GM18873 (cell line): ENCODE measurements around the gene CEP131.
A peak's percentile ranks its signal among the peaks of the same experiment; 100 is the strongest.
"Not testable (repeated sequence)": the region's sequence is repeated elsewhere in the genome, so short reads cannot be mapped to it uniquely, and the experiment has no call there.

Experiments used
- ATAC-seq: cut with Tn5 transposase; IDR thresholded peaks from one replicate; pipeline ENCODE4 v1.9.1; 2021; ENCODE audit warnings: mild to moderate bottlenecking, moderate library complexity, moderate number of reproducible peaks; ENCODE audit not compliant: unreplicated experiment, low FRiP score

Gene CEP131

DNA sequence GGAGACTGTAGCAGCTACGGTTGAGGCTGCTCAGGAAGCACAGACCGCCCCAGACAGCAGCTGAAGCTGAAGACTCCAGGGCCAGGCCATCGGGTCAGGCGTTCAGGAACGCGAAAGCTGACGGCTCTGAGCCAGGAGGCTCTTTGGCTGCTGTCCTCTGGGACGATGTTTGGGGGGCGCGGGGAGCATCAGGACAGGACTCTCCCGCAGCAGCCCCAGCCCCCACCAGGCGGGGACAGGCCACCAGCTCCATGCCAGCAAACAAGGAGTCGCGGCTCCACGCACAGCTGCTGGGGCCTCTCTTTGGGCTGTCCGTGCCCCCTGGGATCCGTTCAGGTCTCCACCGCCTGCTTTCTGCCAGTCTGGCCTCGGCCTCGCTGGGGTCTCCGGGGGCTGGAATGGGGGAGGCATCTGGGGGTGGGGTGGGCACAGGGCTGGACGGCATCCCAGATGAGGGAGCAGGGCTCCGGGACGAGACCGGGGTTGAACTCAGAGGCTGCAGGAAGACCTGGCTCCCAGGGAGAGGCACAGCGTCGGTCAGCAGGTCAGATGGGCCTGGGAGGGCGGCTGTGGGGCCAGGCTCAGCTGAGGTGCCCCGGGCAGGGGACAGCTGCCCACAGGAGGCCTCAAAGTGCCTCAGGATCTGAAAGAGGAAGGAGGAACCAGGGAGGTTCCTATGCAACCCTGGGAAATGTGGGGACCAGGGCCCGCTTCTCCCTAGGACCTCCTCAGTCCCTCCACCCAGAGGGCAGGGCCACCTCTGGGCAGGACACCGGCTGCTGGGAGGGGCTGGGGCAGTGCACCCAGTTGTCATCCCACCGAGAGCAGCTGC lies 6.3 kb upstream of the CEP131 start:
- ATAC-seq = no peak

DNA sequence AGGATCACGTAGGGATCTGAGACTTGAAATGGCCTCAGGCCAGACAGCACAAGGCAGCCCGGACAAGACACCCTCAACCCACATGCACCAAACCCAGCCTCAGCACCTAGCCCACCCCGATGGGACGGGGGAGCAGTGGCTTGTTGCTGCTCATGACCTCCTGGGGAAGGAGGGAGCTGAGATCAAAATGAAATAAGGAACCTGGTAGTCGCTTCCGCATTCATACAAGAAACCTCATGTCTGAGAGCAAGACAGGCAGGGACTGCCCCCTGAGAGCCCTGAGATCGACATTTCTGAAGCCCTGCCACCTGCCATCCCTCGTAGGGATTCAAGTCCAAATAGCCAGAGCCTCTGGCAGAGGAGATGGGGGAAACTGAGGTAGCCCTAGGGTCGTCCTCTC lies 5.7 kb upstream of the CEP131 start:
- no peak for ATAC-seq

DNA sequence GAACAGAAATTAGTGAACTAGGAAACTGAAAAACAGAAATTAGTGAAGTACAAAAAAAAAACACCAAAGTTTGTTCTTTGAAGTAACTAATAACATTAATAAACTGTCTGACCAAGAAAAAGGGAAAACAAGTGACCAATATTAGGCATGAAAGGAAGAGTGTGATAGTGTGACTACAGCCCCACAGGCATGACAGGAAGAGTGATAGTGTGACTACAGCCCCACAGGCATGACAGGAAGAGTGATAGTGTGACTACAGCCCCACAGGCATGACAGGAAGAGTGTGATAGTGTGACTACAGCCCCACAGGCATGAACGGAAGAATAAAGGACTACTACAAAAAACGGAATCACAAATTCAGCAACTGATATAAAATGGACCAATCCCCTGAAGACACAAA lies 4.9 kb upstream of the CEP131 start:
- ATAC-seq = not testable (repeated sequence)

DNA sequence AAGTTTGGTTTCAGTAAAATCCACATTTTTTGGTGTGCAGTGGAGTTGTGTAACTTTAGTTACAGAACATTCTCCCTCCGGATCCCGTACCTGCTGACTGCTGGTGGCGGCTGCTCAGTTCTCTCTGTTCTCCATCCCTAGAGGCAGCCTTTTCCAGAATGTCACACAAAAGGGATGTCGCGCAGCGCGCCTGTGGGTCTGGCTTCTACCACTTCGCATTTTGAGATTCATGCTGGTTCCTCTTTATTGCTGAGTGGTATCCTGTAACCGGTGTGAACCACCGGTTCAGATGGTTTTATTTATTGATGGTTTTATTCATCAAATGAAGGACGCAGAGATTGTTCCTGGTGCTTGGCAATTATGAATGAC lies 981 bp upstream of the CEP131 start:
- ATAC-seq = no peak

DNA sequence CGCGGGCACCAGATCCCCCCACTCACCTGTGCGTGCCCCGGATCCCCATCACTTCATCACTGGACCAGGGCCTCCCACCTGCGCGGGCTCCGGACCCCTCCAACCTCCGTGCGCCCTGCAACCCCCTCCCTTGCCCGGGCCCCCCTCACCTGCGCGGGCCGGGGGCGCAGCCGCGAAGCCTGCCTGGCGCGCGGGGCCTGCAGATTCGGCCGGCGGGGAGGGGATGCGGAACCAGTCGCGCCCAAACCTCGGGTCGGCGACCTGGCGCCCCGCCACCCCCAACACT lies 202 bp downstream of the CEP131 start:
- peak; percentile 6 for ATAC-seq

DNA sequence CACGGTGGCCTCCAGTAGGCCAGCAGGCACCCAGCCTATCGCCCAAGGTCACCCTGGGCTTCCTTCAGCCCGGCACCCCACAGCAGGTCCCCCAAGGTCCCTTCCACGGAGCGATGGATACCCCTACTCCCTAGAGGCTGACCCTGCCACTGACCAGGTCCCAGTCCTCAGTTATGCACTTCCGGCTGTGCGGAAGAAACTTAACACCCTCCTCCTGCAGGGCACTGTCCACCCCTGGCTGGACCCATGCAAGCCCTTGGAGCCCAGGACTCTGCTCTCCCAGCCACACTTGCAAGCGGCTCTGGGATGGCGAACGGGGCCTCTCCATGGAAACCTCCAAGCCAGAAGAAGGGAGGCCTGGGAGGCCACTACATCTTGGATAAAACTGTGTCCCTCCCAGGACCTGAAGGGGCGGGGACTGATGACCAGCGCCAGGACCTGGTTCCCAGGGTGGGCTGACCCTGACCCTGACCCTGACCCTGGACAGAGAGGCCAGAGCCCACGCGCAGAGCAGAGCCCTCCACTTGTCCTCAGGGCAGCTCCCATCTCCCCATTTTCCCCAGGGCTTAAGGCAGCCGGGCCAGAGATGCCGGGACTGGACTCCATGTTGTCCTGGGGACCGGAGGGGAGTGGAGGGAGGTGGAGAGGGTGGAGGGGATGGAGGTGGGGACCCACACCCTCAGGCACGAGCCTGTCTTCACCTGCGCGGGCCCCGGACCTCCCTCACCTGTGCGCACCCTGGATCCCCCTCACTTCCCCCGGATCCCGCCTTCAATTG lies 734 bp downstream of the CEP131 start:
- ATAC-seq = no peak

DNA sequence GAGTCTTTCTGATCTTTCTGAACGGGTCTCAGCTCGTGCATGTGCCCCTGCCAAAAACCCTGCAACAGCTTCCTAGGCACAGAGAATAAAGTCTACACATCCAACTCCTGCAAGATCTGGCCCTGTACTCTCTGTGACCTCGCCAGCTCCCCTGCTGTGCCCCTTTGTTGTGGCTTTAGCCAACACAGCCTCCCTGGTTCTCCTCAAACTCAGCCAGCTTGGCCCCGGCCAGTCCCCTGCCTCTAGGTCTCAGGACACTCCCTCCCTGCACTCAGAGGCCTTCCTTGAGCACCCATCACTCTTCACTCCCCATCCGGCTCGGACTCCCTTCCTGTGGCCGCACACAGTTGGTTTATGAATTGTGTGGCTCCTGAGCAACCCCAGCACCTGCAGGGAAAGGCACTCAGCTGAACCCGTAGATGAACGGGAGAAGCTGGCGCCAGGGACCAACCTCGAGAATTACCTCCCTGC lies 1.4 kb downstream of the CEP131 start:
- ATAC-seq = no peak

DNA sequence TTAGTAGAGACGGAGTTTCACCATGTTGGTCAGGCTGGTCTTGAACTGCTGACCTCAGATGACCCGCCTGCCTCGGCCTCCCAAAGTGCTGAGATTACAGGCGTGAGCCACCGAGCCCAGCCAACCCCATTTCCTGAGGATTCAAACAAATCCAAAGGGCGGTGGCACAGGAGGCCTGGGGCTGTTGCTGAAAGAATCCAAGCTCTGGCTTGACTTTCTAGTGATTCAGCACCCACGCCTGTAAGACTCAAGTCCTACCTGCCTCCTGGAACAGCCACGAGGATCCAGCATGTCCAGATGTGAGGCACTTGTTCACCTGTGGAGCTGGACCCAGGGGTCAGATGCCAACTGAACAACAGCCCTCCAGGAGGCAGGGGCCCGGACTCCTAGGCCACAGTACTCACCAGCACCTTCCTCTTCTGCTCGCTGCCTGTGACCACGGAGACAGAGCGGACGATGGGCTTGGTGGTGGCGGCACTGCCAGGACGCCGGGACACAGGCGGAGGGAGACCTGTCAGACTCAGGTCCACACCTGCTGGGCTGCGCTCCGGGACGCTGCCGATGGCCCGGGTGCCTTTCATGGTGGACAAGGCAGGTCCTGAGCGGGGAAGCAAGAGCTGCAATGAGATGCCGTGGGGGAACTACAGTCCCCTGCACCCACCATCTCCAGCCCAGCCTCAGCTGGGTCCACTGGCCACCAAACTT lies 3.1 kb downstream of the CEP131 start:
- no peak for ATAC-seq

DNA sequence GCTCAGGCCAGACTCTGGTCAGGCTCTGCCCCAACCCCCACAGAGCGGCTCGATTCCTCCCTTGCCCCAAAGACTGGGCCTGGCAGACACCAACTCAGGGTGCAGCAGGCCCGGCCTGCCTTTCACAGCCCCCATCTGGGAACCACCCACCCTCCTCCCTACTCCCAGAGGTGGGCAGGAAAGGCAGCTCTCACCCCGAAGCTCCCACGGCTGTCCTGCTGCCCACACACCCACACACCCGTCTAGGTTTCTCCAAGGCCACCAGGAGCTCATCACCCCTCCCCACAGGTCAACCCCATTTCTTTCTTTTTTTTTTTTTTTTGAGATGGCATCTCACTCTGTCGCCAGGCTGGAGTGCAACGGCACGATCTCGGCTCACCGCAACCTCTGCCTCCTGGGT lies 3.8 kb downstream of the CEP131 start:
- ATAC-seq = no peak

DNA sequence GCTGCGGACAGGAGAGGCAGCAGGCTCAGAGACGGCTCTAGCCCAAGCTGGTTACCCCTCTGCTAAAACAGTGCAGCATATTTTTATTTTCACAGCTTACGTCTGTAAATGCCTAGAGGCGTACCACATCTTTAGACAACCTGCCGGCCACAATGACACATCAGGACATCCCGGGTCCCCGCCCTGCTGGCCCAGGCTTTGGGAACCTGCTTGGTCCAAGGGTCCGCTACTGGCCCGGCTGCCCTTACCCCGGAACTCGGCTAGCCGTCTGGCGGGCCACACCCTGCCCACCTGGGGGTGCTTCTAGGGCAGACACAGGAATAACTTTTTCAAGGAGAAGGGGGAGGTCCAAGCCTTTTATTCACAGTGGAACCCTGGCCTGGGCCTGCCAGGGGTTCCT lies 4.3 kb downstream of the CEP131 start:
- ATAC-seq = no peak

DNA sequence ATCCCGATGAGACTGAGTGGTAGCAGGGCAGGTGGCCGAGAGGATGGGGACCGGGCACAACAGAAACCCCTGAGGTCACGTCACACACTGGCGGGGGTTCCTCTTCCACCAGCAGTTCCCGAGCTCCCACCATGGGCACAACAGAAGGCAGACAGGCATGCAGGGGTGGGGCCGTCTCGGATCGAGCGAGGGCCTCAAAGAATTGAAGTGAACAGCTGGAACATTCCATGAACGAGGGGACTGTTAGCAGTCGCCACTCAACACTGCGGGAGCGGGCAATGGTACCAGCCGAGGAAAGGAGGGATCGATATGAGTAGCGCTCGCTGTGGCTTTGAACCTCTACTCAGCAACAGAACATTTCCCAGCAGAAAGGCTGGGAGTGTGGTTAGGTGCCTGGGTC lies 5.3 kb downstream of the CEP131 start:
- ATAC-seq = no peak

DNA sequence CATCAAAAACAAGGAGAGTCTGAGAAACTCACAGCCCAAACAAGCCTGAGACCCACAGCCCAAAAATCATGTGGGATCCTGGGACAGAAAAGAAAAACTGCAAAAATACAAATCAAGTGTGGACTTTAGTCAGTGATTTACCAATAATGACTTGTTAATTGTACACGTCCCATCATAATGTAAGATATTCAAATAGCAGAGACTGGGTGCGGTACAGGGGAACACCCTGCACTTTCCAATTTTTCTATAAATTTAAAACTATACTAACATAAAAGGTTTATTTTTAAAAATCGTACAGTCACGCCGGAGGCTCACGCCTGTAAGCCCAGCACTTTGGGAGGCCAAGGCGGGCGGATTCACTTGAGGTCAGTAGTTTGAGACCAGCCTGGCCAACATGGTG lies 8.8 kb downstream of the CEP131 start:
- no peak for ATAC-seq

DNA sequence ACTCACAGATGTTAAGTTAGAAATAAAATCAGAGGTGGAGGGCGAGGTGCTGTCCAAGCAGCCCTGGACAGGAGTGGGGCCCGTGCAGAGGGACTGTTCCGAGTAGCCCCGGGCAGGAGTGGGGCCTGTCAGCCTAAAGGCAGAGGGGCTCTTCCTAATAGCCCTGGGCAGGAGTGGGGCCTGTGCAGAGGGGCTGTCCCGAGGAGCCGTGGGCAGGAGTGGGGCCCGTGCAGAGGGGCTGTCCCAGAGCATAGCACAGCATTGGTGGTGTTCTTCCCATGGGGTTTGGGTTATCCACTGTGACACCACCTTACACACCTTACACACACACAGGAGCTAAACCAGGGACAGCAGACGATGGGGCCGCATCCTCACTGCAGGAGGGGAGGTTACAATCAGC lies 10.4 kb downstream of the CEP131 start:
- no peak for ATAC-seq

DNA sequence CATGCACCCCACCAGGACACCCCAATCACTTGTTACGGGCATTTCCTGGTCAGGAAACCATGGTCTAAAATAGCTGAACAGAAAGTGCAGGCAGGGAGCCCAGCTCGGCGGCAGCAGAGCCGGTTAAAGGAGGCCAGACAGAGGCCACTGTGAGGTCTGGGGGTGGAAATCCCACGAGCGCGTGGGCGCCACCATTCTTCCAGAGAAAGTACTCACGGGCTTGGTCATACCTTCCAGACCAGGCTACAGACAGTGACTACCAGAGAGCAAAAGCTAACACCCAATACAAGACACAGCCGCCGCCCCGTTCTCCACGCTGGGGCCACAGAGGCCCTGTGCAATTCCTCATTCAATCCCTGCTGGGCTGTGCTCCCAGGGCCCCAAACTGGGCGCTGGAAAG lies 11.9 kb downstream of the CEP131 start:
- ATAC-seq = no peak

DNA sequence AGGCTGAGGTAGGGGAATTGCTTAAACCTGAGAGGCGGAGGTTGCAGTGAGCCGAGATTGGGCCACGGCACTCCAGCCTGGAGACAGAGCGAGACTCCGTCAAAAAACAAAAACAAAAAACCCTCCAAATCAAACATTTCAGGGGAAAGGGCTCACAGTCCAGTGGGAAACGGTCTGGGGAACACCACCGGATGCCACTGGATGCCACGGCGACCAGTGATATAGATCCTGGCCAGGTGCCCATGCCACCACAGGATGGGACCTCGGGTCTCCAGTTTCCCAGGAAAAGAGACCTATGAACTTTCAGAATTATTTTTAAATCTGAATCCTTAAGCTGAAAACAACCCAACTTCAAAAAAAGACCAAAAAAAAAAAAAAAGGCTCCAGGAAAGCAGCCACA lies 12.3 kb downstream of the CEP131 start:
- ATAC-seq = no peak

DNA sequence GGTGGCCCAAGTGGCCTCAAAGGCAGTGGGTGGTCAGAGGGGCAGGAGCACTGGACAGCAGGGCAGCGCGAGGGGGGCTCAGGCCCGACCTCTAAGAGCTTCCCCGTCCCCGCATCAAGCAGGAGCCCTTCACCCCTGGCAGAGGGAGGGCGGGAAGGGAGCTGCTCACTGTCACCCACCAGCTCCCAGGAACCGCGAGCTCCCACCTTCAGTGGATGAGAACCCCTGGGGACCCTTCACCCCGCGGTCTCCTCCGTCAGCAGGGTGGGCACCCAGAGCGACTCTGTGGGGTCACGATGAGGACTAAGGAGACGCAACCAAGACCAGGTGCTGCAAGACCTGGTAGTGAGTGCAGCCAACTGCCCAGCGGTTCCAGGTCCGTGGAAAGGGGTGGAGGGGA lies 13.6 kb downstream of the CEP131 start:
- ATAC-seq = no peak

DNA sequence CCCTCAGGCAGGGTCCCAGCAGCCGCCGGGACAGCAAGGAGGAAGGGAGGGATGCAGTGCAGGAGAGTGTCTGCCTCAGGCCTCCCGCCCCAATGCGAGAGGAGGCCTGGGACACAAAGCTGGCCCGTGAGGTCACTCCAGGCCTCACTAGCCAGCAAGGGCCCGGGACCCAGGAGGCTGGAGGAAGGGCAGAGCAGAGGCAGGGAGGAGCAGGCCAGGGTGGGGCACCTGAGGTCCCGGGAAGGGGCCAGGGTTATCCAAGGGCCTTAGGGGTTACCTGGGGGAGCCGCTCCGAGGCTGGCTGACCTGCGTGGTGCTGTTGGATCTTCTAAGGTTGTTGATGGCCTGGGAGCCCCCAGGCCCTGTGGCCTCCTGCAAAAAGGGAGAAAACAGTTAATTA lies 14.1 kb downstream of the CEP131 start:
- ATAC-seq = no peak

DNA sequence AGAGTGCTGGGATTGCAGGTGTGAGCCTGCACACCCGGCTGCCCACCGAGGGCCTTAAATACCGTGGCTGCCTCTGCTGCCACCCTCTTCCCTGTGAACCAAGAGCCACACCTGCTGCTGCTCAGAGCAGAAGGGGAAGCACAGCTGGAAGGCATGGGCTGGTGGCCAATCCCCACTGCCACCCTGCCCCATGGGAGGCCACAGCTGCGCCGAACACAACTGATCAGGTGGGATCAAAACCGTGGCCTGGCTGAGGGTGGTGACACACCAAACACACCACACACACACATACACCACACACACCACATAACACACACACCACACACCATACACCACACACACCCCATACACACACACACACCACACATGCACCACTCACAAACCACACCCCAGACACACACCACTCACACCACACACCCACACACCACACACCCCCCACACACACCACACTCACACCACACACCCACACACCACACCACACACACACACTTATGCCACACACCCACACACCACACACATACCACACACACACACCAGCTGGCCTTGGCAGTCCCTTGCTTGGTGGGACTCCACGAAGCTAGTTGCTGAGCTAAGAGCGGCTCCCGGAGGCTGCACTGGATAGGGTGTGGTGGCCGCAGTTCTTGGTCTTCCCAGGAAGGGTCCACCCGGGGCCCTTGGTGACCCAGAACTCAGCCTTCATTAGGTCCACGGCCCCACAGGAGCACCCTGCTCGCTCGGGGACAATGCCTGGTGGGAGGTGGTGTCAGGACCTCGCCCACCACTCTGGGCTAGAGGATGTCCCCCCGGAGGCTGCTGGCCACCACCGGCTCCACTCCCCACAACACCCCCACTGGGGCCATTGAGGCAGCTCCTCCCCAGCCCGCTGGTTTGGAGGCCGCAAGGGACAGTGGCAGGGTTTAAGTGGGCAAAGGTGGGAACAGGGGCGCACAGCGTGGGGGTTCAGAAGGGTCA lies 14.9 kb downstream of the CEP131 start:
- no peak for ATAC-seq

DNA sequence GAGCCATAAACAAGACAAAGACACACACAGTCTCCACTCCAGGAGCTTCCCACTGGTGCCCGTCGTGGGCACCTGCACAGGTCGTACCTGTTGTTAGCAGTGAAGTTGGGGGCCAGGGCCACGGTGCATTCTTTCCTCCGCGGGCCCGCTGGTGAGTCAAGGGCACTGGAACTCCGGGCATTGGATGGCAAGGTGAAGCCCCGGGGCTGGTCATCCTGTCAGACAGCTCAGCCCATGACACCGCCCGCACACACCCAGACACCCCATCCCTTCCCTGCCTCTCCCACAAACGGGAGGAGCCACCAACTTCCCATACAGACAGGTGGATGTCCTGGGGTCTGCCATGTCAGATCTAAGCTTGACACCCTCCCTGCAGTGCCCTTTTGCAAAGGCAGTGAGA lies 16.1 kb downstream of the CEP131 start:
- ATAC-seq = no peak

DNA sequence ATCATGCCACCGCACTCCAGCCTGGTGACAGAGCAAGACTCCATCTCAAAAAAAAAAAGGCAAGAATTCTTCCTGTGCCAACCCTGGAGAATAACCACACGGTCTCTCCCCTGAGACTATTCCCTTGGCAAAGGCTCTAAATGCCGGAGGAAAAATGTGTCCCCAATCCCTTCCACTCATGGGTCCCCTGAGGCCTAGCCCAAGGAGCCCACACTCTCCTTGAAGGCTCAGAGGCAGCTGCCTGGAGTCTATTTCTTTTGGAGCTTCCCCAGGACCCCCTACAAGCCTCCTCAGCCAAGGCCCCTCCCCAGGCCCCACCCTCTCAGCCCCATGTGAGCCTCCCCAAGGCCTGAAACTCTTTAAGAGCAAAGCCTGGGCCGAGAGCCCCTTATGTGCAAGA lies 16.6 kb downstream of the CEP131 start:
- no peak for ATAC-seq
